PC-3 (cell line): ENCODE measurements around the gene KRT2. TPM values are rescaled to one million over a fixed set of nuclear protein-coding genes. Genes with fewer than 3 reads are reported as not detected.

Source experiments
- ATAC-seq: fragments of 200-7000 bp; cut with Tn5 transposase; 2 replicates; pipeline ENCODE4 v1.9.1; 2020; ENCODE audit warnings: mild to moderate bottlenecking, moderate library complexity
- BruUV-seq: library from RNA; stranded (reverse); fragments of 400-500 nt; replicated peaks from 2 replicates; lab custom pipeline; 2021; lab: Mats Ljungman, UMichigan
- CTCF ChIA-PET: fragments of 300-600 bp; sonication (Branson Sonifier 250); formaldehyde crosslinking; loops from one replicate; lab custom pipeline; 2022; ENCODE audit warnings: antibody characterized with exemption; lab: Charles Lee
- POLR2A ChIA-PET: fragments of 300-600 bp; sonication (Branson Sonifier 250); formaldehyde crosslinking; loops from one replicate; lab custom pipeline; 2022; ENCODE audit warnings: antibody characterized with exemption; ENCODE audit not compliant: unreplicated experiment; lab: Charles Lee
- DNase-seq: peaks from one replicate; pipeline ENCODE4 v3.0.0-alpha.2; 2015
- H2AFZ ChIP-seq: fragments of 300-600 bp; sonication (generic); 2 replicates; pipeline ENCODE4 v1.6.0; 2016; ENCODE audit warnings: antibody characterized with exemption, low read length
- H3F3A ChIP-seq: fragments of 300-600 bp; sonication (generic); one replicate; pipeline ENCODE4 v1.6.0; 2017; ENCODE audit warnings: antibody characterized with exemption, low read length, control low read depth, mild to moderate bottlenecking; ENCODE audit not compliant: unreplicated experiment
- H3K27ac ChIP-seq: fragments of 300-600 bp; sonication (generic); 2 replicates; pipeline ENCODE4 v1.5.1; 2016; ENCODE audit warnings: mild to moderate bottlenecking, low read length
- H3K27me3 ChIP-seq: fragments of 300-600 bp; sonication (generic); 2 replicates; pipeline ENCODE4 v1.6.1; 2016; ENCODE audit warnings: low read length, mixed read lengths
- H3K36me3 ChIP-seq: fragments of 300-600 bp; sonication (generic); 2 replicates; pipeline ENCODE4 v1.6.1; 2016; ENCODE audit warnings: low read depth, mixed run types, low read length, mixed read lengths
- H3K4me1 ChIP-seq: fragments of 300-600 bp; sonication (generic); 2 replicates; pipeline ENCODE4 v1.5.1; 2016; ENCODE audit warnings: low read length; ENCODE audit not compliant: insufficient read depth
- H3K4me2 ChIP-seq: fragments of 300-600 bp; sonication (generic); 2 replicates; pipeline ENCODE4 v1.6.0; 2016; ENCODE audit warnings: low read length
- H3K4me3 ChIP-seq: fragments of 300-600 bp; sonication (generic); 2 replicates; pipeline ENCODE4 v1.5.1; 2016; ENCODE audit warnings: mild to moderate bottlenecking, low read length, mixed read lengths
- H3K79me2 ChIP-seq: fragments of 300-600 bp; sonication (generic); 2 replicates; pipeline ENCODE4 v1.6.1; 2017; ENCODE audit warnings: low read length, mixed read lengths
- H3K9ac ChIP-seq: fragments of 300-600 bp; sonication (generic); 2 replicates; pipeline ENCODE4 v1.6.0; 2016; ENCODE audit warnings: mild to moderate bottlenecking, low read length
- H3K9me2 ChIP-seq: fragments of 300-600 bp; sonication (generic); replicated peaks from 2 replicates; pipeline ENCODE4 v1.6.1; 2016; ENCODE audit warnings: mixed run types, low read length, mixed read lengths
- H3K9me3 ChIP-seq: fragments of 300-600 bp; sonication (generic); 2 replicates; pipeline ENCODE4 v1.6.1; 2016; ENCODE audit warnings: low read length, mixed read lengths
- H4K20me1 ChIP-seq: fragments of 300-600 bp; sonication (generic); 2 replicates; pipeline ENCODE4 v1.6.1; 2016; ENCODE audit warnings: low read length, mixed read lengths
- EZH2 ChIP-seq: fragments of 300-600 bp; sonication (generic); IDR thresholded peaks from one replicate; pipeline ENCODE4 v1.6.1; 2017; ENCODE audit warnings: antibody characterized with exemption, mild to moderate bottlenecking, low read length; ENCODE audit not compliant: unreplicated experiment
- EZH2phosphoT487 ChIP-seq: fragments of 300-600 bp; sonication (generic); IDR thresholded peaks from 2 replicates; pipeline ENCODE4 v1.6.1; 2018; ENCODE audit warnings: mild to moderate bottlenecking, antibody characterized with exemption, low read length, borderline replicate concordance
- intact Hi-C: fragments of 100-400 bp; cut with micrococcal nuclease; formaldehyde crosslinking; loops from 2 replicates; pipeline ENCODE4 v1.9.0; 2023
- total RNA-seq: library from RNA; depleted of rRNA; stranded (reverse); fragments of >200 nt; gene quantifications from 2 replicates; pipeline ENCODE4 v1.2.3, GENCODE V29; 2014
- TF ChIP-seq, protein P1 (sequence below): fragments of 300-600 bp; sonication (generic); conservative IDR thresholded peaks from 2 replicates; pipeline ENCODE4 v1.5.1; 2017; ENCODE audit warnings: antibody characterized with exemption, low read depth, mild to moderate bottlenecking, low read length

The KRT2 gene
- total RNA-seq, 1 experiment from 2014 or later, result not detected

DNA sequence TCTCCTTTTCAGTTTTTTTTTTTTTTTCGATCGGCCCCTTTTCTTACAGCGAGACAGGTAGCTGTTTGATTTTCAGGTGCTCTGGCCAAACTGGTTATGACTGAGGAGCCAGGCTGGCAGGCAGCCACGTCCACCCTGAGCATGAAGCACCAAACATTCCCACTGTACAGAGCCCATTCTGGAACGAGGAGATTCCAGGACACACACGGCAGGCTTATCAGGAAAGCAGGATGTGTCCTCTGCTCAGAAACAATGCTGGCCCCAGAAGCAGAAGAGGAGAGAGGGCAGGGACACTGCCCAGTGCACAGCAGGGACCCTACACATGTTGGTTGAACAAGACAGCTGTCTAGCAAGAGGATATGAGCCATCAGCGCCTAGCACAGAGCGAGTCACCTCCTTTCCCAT lies 3.7 kb upstream of the KRT2 start:
- H3K9ac ChIP-seq, result no peak overlapping the region
- no peak for ATAC-seq
- no peaks in the 10 kb centered on the region for H4K20me1 ChIP-seq
- peak overlapping the region; percentile 27 for H3K27ac ChIP-seq
- no TSS peak for BruUV-seq
- no peaks in the 10 kb centered on the region for H3K9me2 ChIP-seq
- no peaks in the 10 kb centered on the region for H3F3A ChIP-seq
- peaks cover 22% of the 10 kb centered on the region for H3K4me1 ChIP-seq
- no peak for TF ChIP-seq EZH2
- TF ChIP-seq, protein P1, sequence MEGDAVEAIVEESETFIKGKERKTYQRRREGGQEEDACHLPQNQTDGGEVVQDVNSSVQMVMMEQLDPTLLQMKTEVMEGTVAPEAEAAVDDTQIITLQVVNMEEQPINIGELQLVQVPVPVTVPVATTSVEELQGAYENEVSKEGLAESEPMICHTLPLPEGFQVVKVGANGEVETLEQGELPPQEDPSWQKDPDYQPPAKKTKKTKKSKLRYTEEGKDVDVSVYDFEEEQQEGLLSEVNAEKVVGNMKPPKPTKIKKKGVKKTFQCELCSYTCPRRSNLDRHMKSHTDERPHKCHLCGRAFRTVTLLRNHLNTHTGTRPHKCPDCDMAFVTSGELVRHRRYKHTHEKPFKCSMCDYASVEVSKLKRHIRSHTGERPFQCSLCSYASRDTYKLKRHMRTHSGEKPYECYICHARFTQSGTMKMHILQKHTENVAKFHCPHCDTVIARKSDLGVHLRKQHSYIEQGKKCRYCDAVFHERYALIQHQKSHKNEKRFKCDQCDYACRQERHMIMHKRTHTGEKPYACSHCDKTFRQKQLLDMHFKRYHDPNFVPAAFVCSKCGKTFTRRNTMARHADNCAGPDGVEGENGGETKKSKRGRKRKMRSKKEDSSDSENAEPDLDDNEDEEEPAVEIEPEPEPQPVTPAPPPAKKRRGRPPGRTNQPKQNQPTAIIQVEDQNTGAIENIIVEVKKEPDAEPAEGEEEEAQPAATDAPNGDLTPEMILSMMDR, result no peak
- no peak for TF ChIP-seq EZH2phosphoT487
- H3K9me3 ChIP-seq, result no peaks in the 10 kb centered on the region
- peak overlapping the region; percentile 27; the same call in 1 of the 2 replicates for H2AFZ ChIP-seq
- H3K27me3 ChIP-seq, result no peaks in the 10 kb centered on the region; the same call in 1 of the 2 replicates
- H3K36me3 ChIP-seq, result no peaks in the 10 kb centered on the region
- peak; percentile 75 for DNase-seq
- peak overlapping the region; percentile 77 for H3K4me2 ChIP-seq
- H3K79me2 ChIP-seq, result no peaks in the 10 kb centered on the region
- intact Hi-C loops, result no loop called here
- peak overlapping the region; percentile 49; the same call in 1 of the 2 replicates for H3K4me3 ChIP-seq
- POLR2A ChIA-PET, result no interaction called here
- CTCF ChIA-PET, result no interaction called here

DNA sequence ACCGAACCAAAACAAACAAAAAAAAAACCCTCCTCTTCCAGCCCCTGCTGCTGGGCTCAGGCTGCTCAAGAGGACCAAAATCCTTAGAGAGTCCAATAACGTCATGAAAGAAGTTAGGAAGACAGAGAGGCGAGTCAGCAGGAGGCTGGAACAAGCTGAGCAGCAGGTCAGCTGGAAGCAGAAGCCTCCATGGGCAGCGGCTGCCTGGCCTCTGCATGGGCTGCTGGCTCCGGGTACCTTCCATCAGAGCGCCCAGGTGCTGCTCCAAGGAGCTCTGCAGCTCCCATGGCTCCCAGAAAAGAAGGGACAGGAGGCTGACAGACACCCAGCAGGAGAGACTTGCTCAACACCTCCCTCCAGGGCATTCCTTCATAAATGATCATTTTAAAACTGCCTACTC lies 3.2 kb upstream of the KRT2 start:
- no peaks in the 10 kb centered on the region for H3K79me2 ChIP-seq
- H3K4me3 ChIP-seq, result peak overlapping the region; percentile 49; the same call in 1 of the 2 replicates
- H3K9me3 ChIP-seq, result no peaks in the 10 kb centered on the region
- H4K20me1 ChIP-seq, result no peaks in the 10 kb centered on the region
- no peaks in the 10 kb centered on the region; the same call in 1 of the 2 replicates for H3K27me3 ChIP-seq
- TF ChIP-seq EZH2 (no peak), EZH2phosphoT487 (no peak)
- TF ChIP-seq, protein P1, result no peak
- H3K9me2 ChIP-seq, result no peaks in the 10 kb centered on the region
- no TSS peak for BruUV-seq
- H2AFZ ChIP-seq, result peak overlapping the region; percentile 27; the same call in 1 of the 2 replicates
- H3K27ac ChIP-seq, result peak overlapping the region; percentile 27; the same call in 1 of the 2 replicates
- H3K4me1 ChIP-seq, result peaks cover 27% of the 10 kb centered on the region
- no peaks in the 10 kb centered on the region for H3F3A ChIP-seq
- H3K9ac ChIP-seq, result no peak overlapping the region
- ATAC-seq (no peak), DNase-seq (peak; percentile 47)
- intact Hi-C loops, result no loop called here
- POLR2A ChIA-PET, result no interaction called here
- CTCF ChIA-PET, result no interaction called here
- H3K4me2 ChIP-seq, result peak overlapping the region; percentile 77
- no peaks in the 10 kb centered on the region for H3K36me3 ChIP-seq

DNA sequence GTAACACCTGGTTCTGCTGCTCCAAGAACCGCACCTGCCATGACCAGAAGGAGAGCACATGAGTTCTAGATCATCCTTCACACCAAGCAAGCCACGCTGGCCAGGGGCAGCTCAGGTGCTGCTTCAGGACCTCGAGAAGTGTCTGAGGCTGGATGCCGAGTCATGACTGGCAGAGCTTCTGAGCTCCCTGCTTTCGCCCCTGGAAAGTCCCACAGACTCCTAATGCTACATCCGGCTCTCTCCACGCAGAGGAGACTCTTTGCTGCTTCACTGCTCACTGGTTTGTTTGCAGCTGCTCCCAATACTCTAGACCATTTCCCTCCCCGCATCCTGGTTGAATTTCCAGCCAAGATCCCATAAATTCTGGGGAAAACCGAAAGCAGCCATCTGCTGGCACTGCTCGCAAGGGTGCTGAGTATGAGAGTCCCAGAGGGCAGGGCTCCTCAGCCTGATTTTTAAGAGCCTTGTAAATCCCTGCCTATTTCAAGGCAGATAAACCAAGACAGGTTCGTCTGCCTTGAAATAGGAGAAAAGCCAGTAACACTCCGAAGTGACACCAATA lies 1.4 kb downstream of the KRT2 start:
- CTCF ChIA-PET, result no interaction called here
- Histone ChIP-seq H3K9me2 (no peaks in the 10 kb centered on the region), H2AFZ (peak overlapping the region; percentile 50), H3K9ac (no peak overlapping the region), H3K36me3 (no peaks in the 10 kb centered on the region), H3K9me3 (no peaks in the 10 kb centered on the region), H3F3A (no peaks in the 10 kb centered on the region), H3K4me2 (peak overlapping the region; percentile 71), H4K20me1 (no peaks in the 10 kb centered on the region), H3K4me1 (peaks cover 20% of the 10 kb centered on the region), H3K27me3 (peaks cover under 1% of the 10 kb centered on the region; the same call in 1 of the 2 replicates), H3K79me2 (no peaks in the 10 kb centered on the region), H3K27ac (0 out of 2 replicates have a peak overlapping the region, but pooled peaks have one; percentile 0), H3K4me3 (peak overlapping the region; percentile 56)
- intact Hi-C loops, result no loop called here
- POLR2A ChIA-PET, result no interaction called here
- no TSS peak for BruUV-seq
- DNase-seq, result peak; percentile 34
- peak; percentile 58 for ATAC-seq
- TF ChIP-seq EZH2phosphoT487, result no peak
- no peak for TF ChIP-seq EZH2
- TF ChIP-seq, protein P1, result no peak
